HPDE6-E6E7 (cell line): ENCODE measurements around the gene LCOR.
A peak's percentile ranks its signal among the peaks of the same experiment; 100 is the strongest.
"Not testable (repeated sequence)": the region's sequence is repeated elsewhere in the genome, so short reads cannot be mapped to it uniquely, and the experiment has no call there.

ENCODE experiments used
- DNase-seq: peaks from one replicate; pipeline ENCODE4 v3.0.0; 2011; ENCODE audit warnings: missing footprints; ENCODE audit errors: extremely low spot score

The LCOR gene

DNA sequence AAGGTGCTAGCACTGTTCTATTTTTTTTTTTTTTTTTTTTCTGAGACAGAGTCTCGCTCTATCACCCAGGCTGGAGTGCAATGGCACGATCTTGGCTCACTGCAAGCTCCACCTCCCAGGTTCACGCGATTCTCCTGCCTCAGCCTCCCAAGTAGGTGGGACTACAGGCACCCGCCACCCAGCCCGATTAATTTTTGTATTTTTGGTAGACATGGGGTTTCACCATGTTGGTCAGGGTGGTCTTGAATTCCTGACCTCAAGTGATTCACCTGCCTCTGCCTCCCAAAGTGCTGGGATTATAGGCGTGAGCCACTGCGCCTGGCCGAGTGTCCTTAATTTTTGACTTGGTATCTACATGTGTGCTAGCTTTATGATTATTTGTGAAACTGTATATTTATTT is 201.7 kb downstream of the LCOR start:
- DNase-seq: not testable (repeated sequence)

DNA sequence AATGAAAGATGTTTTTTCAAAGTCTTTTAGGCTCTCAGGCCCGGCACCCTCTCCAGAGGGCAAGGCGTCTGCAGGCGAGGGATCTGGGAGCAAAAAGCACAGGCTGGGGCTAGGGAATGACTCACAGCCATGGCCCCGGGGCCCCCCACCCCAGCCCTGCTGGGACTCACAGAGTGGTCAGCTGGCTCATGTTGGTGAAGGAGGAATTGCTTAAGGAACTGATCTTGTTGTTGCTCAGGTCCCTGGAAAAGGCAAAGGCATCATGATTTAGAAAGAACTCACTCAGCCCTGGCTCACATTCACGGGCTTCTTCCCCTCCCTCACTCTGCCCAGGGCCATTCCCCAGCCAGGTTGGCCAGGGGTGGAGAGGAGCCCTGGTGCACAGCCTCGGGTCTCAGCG is 202.2 kb downstream of the LCOR start:
- DNase-seq: no peak

DNA sequence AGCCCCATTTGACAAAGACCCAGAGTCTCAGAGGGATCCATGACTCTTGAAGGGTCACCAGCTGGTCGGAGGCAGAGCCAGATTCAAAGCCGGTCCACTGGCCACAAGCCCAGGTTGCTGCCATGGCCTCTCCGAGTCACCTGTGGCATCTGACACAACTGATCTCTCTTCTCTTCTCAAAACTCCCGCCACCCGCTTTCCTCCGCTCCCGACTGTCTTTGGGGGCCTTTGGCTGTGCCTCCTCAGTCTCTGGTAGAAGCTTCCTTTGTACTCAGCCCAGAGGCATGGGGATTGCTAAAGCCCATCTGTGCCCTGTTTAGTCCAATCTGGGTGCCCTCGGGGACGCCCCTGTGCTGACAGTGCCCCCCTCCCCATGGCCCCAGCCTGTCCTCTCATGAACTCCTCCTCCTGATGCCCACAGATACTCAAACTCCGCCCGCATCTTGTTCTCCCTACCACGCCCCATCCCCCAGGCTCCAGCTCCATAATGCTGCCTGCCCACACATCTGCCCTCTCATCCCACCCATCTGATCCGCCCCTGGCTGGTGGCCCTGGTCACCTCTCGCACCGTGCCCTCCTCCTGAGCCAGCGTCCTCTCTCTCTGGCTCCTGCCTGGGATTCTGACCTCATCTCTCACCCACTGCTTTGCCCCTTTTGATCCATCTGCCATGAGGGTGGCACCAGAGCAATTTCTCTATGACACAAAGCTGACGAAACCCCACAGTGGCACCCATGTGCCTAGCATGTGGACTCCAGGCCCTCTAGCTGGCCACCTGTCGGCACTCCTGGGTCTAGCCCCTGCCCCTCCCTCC is 203.1 kb downstream of the LCOR start:
- no peak for DNase-seq

DNA sequence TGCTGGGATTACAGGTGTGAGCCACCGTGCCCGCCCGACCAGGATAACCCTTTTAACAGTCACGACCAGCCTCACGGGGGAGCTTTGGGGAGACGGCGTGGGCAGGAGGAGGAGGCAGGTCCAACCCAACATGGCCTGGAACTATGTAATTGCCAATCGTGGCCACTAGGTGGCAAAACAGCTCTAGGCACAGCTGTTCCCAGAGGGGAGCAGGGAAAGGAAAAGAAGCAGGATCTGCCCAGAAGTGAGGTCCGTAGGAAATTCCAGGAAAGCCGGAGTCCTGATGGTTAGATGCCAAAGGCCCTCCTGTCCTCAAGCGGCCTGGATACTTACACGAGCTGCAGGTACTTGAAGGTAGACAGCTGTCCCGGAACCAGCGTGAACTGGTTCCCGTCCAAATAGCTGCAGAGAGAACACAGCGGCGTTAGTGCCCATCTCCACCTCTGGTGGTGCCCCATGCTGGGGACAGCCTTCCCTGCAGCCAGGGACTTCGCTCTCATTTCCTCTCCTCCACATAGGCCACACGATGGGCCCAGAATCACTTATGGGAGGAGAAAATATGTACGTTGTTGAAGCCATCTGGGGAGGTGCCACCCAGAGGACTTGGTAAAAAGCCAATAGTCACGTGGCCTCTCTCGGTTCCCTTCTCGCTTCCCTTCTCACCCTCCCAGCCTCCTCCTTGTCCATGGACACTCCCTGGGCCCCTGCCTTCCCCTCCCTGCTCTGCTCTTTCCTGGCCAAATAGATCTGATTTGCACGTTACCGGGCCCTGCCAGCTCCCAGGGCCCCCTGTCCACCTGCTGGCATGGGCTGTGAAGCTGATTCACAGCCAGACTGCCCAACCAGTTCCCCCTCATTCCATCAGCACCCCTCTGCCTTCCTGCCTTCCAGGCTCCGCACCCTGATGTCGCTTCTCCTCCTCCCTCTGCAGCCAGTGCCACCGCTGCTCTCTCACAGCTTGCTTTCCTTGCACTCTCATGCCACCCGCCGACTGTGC is 205.6 kb downstream of the LCOR start:
- DNase-seq: peak; percentile 76

DNA sequence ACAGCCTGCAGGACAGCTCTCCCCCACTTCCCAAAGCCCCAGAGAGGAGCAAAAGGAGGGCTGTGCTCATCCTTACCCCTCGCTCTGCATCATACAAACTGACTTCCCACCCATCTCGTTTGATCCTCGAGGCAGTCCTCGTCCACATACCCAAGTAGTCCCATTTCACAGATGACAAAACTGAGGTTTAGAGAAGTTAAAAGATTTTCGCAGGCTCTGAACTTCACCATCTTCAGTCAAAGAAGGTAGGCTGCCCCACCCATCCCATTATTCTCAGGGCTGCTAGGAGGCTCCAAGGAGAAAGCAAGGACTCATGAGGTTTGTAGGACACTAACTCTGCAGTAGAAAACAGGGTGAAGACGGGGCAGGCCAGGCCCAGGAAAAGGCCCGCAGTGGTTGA is 206.6 kb downstream of the LCOR start:
- DNase-seq: no peak

DNA sequence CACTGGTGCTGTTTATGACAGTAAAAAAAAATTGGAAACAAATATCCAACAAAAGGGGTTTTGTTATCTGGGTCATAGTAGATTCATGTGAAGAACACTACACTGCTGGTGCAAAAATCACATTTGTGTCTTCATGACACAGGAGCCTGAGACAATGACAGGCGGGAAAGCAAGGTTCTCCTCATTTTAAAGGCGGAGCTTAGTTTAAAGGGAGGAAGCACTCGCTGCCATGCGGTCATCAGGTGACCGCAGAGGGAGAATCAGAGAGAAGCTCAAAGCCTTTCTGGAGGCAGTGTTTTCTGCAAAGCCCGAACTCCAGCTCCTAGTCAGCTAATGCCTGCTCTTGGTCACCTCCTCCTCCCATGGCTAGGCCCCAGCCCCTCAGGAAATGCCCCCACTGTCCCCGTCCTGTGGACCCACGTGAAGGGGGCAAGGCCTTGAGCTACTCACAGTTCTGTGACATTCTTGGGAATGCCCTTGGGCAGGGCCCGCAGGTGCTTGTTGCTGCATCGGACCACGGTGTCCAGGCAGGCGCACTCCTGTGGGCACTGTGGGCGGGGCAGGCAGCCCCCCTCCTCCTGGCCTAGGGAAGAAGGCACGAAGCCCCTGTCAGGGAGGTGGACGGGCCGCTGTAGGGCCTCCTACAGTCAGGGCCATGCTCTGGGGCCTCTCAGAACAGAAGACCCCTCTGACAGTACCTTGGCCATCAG is 207.6 kb downstream of the LCOR start:
- no peak for DNase-seq

DNA sequence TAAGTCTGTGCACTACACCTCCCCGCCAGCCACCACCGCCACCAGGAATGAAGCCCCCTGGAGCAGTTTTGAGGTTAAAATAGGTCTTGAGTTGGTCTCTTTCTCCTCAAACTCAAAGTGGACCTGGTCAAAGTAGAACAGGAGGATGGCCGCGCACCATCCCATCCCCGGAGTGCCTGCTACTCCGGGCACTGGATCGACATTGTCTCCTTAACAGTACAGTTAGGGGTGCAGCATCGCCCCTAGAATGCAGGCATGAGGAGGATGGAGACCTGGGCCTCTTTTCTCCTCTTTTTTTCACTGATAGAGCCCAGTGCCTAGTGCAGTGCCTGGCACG is 208.1 kb downstream of the LCOR start:
- no peak for DNase-seq

DNA sequence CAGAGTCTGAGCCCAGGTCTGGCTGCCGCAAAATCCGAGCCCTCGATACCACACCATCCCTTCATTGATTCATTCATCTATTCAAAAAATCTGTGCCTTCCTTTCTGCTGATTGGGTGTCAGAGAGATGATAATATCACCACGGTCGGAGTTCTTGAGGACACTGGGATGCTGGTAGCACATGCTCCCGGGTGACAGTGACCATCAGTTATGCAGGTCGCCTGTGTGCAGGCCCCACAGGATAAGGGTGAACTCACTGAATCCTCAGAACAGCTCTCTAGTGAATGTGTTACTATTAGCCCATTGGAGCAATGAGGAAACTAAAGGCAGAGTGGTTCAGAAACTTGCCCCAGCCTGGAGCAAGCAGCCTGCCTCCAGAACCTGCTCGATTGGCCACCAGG is 208.6 kb downstream of the LCOR start:
- no peak for DNase-seq

DNA sequence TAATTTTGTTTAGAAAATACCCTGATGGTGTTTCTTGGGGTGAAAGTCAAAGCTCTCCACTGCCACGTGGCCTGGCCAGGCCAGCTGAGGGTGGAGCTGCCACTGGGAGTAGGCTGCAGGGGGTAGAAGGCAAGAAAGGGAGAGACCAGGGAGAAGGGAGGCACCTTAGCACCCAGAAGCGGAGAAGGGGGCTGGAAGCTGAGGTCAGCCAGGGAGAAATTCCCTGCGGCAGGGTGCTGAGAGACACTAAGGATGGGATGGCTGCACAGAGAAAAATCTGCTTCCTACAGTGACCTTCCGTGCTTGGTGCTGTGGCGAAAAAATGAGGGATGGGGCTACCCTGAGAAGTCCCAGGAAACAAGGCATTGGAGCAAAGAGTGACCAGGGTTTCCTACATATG is 210.0 kb downstream of the LCOR start:
- no peak for DNase-seq

DNA sequence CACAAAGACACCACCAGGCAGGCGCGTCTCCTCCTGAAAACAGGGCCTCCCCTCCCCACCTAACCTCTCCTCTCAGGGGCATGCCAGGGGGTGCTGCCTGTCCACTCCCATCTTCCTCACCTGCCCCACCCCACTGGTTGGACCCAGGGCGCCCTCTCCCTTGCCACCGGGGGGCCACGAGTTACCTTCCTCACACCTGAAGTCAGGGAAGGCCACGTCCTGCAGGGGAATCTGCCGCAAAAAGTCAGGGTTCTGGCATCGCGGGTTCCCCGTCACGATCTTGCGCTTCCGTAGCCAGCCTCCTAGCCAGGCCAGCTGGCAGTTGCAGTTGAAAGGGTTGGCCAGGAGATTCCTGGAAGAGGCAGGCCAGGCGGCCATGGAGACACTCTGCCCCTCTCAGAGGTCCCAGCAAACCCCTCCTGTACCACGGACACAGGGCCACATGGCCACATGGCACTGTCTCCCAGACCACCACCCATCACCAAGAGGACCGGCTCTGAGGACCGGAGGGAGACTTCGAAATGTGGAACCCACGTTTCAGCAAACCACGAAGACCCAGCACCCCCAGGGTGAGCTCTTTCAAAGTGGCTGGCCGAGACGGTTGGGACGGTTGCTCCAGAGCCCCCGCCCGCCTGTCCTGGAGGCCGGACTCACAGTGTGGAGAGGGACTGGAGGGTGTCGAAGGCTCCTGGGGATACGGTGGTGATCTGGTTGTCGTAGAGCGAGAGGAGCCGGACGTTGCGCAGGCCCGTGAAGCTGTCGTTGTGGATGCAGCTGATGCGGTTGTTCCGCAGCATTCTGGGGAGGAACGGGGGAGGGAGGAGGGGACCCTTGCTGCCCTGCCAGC is 210.8 kb downstream of the LCOR start:
- no peak for DNase-seq

DNA sequence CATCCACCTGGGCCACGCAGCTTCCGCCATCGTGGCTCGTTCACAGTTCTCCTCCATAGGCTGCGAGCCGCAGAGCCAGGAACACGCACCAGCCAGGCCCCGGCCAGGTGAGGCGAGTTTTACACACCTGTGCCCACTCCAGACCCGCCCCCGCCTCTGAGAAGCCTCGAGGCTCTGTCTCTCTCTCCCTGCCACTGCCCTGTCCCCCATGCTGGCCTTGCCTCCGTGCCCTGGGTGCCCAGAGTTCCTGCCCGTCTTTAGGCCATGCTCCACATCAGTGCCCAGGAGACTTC is 211.4 kb downstream of the LCOR start:
- no peak for DNase-seq
